Measurements from ENCODE around the gene MS4A10.
"Not testable (repeated sequence)": the region's sequence is repeated elsewhere in the genome, so short reads cannot be mapped to it uniquely, and the experiment has no call there.

Gene MS4A10

GRCh38 chr11:60788401-60789125 lies 3.4 kb downstream of the MS4A10 start:
- peak; percentile 14 for DNase-seq

DNA sequence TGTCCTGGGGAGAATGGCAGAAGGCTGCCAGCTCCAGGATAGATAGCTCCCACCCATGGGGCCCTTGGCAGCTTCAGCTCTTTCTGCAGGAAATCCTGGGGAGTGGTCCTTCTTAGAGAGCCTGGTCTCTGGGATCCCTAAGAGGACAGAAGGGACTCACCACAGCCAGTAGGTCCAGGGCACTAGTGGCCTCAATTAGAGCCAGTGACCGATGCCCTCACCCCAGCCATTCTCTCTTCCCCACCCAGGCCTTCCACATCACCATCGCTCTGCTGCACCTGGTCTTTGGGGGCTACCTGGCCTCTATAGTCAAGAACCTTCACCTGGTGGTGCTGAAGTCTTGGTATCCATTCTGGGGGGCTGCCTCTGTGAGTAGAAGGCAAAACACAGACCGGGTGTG lies 5.6 kb downstream of the MS4A10 start:
- DNase-seq = no peak

DNA sequence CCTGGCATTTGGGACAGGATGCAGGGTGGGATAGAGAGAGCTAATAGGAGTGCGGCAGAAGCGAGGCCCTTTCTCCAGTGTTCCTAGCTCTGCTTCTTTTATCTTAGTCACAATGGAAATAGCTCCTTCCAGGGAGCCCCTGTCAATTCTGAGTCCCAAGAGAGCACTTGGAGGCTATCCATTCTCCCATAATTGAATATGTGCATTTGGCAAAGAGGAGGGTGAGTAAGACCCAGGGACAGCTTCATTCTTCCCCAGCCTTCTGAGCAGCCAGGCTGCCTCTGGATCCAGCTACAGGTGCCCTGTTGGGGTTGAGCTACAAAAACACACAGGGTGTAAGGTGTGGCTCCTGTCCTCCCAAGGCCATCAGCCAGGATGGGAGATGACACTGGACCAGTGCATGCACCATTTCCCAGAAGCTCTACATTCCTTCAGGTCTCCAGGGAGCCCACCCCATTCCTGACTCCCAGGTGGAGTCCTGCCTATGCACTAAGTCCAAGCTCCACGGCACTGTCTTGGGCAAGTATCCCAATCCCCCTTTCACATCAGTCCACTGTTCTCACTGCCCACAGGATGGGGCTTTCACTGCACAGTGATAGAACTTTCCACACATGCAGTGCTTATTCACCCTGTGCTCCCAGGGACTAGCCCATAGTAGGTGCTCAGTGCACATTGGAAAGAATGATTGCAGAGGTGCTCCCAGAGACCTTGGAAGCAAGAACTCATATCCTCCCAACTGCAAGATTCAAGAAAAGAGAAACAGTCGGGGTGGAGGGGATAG lies 6.2 kb downstream of the MS4A10 start:
- DNase-seq = no peak

DNA sequence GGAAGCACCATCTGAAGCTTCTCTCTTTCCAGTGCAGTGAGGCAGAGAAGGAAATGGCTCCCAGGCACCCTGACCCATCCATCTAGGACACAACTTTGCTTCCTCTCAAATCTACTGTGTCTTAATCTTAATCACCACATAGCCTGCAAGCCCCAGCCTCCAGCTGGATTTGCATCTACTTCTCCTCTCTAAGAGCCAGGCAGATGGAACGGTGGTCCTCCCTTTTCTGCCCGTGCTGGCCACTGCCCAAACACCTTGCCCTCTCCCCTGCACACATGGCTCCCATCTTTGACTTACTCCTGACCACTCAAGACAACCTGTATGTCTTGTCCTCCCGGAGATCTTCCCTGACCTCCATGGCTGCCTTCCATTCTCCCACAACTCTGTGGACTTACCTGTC lies 7.4 kb downstream of the MS4A10 start:
- no peak for DNase-seq

DNA sequence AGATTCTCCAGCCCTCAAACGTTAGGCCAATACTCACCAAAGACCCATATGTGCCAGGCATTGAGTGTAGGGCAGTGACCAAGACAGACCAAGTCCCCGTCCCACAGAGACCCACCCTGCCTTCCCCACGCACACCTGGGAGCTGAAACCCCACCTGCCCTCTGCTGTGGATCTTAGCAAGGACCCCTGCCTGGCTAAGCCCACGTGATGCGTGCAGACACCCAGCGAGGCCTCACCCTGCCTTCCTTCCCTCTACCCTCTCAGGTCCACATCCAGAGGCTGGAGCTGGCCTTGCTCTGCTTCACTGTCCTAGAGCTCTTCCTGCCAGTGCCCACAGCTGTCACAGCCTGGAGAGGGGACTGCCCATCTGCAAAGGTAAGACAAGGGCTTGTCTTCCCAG lies 10.2 kb downstream of the MS4A10 start:
- no peak for DNase-seq

DNA sequence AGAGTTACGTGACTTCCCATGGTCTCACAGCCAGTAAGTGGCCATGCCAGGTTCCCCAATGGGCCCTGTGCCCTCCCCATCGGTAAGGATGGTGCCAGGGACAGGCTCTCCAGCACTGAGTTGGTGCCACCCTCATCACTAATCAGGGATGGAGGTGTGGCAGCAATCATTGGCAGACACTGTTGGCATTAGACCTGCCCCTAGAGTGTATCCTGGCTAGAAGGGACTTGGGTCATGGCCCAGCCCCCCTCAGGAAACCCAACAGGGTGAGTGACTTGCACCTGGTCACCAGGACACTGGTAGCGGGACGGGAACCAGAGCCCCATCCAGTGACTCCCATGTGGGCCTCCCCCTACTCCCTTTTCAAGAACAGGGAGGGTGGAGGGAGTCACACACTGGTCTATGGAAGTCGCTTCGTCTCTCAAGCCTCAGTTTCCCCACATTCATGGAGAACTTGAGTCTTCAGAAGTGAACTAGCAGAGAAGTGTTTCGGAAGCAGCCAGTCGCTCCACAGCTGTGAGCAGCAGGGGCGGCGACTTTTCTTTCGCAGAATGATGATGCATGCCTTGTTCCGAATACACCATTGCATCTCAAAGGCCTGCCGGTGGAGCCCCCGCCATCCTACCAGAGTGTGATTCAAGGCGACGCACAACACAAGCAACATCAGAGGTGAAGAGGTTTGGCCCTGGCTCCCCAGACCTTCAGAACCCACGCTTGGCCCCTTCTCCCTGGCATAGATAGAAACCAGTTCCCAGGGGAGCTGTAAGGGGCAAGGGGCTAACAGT lies 12.9 kb downstream of the MS4A10 start:
- DNase-seq = no peak

DNA sequence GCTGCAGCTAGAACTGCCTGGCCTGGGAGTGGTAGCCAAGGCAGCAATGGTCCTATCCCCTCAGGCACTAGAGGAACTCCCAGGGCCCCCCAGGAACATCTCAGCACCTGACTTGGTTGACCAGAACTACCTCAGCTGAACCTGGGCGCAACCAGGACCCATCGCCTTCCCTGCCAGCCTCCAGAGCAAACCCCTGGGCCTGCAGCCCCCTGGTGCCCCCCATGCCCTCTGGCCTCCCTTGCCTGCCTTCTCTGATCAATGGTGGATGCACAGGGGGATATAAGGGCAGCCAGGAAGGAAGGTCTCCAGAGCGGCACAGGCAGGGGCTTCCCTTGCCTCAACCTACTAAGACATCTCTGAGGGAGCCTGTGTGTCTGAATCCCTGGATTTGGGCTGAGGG lies 13.5 kb downstream of the MS4A10 start:
- DNase-seq = no peak

DNA sequence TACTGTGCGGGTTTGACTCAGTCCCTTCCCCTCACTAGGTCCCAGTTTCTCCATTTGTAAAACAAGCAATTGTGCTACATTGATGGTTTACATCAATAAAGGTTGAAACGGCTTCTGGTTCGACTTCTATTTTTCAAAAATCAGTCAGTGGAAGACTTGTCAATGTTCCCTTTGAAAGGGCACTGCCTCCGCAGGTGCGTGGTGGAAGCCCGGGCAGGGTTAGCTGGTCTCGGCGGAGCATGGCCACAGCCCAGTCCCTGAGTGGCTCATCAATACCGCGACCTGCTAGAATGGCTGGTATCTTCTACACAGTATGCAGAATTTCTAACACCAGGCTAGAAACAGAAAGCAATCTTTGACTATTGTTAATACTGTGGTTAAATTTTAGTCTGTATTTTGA lies 16.1 kb downstream of the MS4A10 start:
- DNase-seq = no peak

DNA sequence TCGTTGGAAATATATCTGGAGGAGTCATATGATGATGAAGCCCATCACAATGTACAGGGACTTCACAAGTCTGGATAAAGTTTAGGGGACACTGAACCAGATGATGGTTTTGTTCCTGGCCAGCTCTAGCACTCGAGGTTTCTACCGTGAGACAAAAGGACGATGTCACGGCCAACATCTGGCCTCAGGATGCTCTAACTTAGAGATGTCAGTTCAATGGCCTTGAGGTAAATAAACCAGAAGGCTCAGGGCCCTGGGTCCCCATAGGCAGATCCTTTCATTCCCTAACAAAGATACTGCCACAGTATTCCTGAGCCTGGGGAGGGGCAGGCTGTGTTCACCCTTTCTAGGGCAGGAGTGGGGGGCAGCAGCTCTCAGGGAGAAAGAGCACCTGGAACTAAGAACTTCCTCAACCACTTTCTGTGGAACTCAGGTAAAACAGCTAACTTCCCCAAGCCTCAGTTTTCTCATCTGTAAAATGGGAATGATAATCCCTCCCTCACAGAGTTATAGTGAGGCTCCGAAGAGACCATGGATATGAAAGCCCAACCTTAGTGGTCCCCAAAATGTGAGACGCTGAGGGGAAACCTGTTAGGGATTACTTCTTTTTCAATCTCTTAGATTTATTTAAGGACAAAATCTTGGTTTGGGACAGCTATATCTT lies 18.3 kb downstream of the MS4A10 start:
- DNase-seq = no peak

DNA sequence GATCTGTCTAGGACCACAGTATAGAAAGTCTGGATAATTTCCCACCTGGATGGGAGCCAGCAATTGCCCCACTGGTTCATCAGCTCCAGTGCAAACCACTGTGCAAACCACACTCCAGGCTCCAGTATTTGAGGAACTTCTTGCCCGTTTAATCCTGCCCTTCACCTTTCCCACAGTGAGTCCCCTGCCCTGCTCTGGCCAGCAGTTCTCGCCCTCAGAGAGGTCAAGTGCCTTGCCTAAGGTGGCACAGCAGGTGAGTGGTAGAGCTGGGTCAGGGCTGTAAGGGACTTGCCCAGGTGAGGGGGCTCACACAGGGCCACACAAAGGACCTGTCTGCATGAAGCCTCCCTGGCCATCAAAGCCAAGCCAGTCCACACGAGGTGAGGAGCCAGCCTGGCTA lies 24.1 kb downstream of the MS4A10 start:
- DNase-seq = no peak

DNA sequence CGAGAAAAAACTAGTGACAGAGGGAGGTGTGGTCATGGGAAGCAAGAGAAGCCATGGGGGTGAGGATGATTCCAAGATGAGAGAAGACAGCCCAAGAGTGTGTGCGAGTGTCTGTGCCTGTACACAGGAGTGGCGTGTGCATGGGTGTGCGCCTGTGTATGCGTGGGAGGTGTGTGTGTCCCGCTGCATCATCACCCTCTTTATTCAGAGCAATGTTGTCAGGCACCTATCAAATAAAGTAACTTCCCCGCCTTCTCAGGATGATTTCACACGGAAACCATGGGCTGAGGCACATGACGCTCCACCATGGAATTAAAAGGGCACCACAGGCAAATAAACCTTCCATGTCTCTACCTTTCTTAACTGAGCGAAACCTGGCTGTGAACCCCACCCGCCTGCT lies 24.6 kb downstream of the MS4A10 start:
- no peak for DNase-seq

GRCh38 chr11:60810151-60810550 lies 25.0 kb downstream of the MS4A10 start:
- no peak for DNase-seq

GRCh38 chr11:60810569-60810968 lies 25.4 kb downstream of the MS4A10 start:
- DNase-seq = no peak

DNA sequence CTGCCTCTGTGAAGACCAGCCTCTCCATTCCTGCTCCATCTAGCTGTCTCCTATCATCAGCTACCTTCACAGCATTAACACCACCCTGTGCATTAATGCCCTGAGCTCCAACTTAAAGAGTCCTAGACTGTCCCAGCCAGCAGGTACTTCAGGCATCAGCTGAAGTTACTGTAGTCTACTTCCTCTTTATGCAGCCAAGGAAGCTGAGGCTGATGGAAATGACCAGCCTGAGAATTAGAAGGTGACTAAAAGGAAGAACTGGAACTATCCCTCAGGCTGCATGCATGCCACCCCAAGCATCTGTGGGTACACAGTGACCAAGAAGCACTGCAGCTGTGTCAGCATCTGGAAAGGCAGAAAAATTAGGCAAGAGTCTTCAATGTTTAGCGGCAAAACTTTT lies 28.2 kb downstream of the MS4A10 start:
- no peak for DNase-seq

GRCh38 chr11:60814112-60814511 lies 29.0 kb downstream of the MS4A10 start:
- DNase-seq = no peak

- DNase-seq = no peak
Measured at GRCh38 chr11:60816590-60817157, 31.5 kb downstream of the MS4A10 start.

GRCh38 chr11:60818057-60818456 lies 32.9 kb downstream of the MS4A10 start:
- no peak for DNase-seq

DNA sequence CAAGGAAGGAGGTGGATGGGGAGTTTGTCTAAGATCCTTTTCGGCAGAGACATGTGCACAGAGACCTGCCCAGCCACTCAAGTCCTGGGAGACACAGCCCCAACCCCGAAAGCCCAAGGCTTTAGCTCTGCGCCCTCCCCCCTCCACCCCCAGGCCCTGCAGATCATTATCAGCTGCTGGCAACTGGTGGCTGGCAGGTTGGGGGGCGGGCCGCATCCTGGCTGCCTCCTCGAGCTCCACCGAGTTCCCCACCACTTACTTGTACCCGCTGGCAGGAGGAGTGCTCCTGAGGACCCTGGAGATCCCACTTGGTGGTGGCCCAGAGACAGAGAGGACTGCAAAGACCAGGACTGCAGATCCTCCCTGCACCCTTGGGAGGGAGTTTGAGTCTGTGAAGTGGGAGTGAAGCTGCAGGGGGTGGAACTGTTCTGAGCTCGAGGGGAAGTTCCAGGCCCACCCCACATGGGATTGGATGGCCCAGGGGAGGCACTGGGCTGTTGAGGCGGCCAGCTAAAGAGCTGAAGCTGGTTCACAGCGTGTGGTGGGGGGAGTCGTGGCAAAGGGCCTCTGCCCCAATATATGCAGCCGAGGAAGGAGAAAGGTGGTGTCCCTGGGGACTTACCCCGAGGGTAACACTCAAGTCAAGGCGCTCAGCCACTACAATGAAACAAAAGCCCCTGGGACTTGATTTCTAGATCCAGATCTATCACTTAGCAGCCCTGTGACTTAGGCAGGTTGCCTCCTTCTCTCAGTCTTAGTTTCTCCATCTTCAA lies 36.9 kb downstream of the MS4A10 start:
- no peak for DNase-seq

GRCh38 chr11:60823745-60824306 lies 38.7 kb downstream of the MS4A10 start:
- not testable (repeated sequence) for DNase-seq

DNA sequence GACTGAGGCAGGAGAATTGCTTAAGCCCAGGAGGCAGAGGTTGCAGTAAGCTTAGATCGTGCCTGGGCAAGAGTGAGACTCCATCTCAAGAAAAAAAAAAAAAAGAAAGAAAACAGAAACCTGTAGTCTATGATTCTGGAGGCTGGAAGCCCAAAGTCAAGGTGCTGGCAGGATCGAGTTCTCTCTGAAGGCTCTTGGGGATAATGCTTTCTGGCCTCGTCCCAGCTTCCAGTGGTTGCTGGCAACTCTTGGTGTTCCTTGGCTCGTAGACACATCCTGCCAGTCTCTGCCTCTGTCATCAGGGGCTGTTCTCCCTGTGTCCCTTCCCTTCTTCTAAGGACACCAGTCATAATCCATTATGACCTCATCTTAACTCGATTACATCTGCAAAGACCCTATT lies 40.0 kb downstream of the MS4A10 start:
- DNase-seq = no peak

- no peak for DNase-seq
Measured at GRCh38 chr11:60825790-60826189, 40.7 kb downstream of the MS4A10 start.
